ENCODE measurements around the gene ZNF490. TPM values are rescaled to one million over a fixed set of nuclear protein-coding genes. Genes with fewer than 3 reads are reported as not detected.

Gene ZNF490
- total RNA-seq, 1 donor = 8.7 TPM

- H3K4me1 ChIP-seq (ENCODE audit: insufficient read depth, low read length) = peaks cover 12% of the 10 kb centered on the region
- H3K27me3 ChIP-seq (ENCODE audit: insufficient read depth, low read length) = no peaks in the 10 kb centered on the region
- TF ChIP-seq CTCF (IDR thresholded peaks at IDR 0.05; ENCODE audit: extremely low read depth, low read depth, low read length) = no peak
- peak; percentile 78 for DNase-seq (ENCODE audit: insufficient read length, low spot score, missing footprints)
- H3K79me2 ChIP-seq (ENCODE audit: insufficient read depth, low read length) = peaks cover 74% of the 10 kb centered on the region
- no peak overlapping the region for H2AFZ ChIP-seq (ENCODE audit: low read length)
- H3K9me3 ChIP-seq (ENCODE audit: low read depth, low read length) = peaks cover 2% of the 10 kb centered on the region
- peak overlapping the region; percentile 40 for H3K4me3 ChIP-seq (ENCODE audit: insufficient read depth, low read length)
- peak overlapping the region; percentile 45 for H3K4me2 ChIP-seq (ENCODE audit: insufficient read depth, low read length)
- peaks cover 20% of the 10 kb centered on the region for H3K36me3 ChIP-seq (ENCODE audit: insufficient read depth, low read length)
- H4K20me1 ChIP-seq (ENCODE audit: insufficient read depth, low read length) = peaks cover 20% of the 10 kb centered on the region
- peak overlapping the region; percentile 42 for H3K27ac ChIP-seq (ENCODE audit: low read depth, low read length)
Observed at GRCh38 chr19:12544401-12544876, 66.2 kb downstream of the ZNF490 start.

GRCh38 chr19:12543855-12544254, 66.8 kb downstream of the ZNF490 start:
- Histone ChIP-seq H3K79me2 (ENCODE audit: insufficient read depth, low read length) (peaks cover 70% of the 10 kb centered on the region), H4K20me1 (ENCODE audit: insufficient read depth, low read length) (peaks cover 20% of the 10 kb centered on the region), H3K27me3 (ENCODE audit: insufficient read depth, low read length) (no peaks in the 10 kb centered on the region), H3K4me2 (ENCODE audit: insufficient read depth, low read length) (peak overlapping the region; percentile 45), H3K4me3 (ENCODE audit: insufficient read depth, low read length) (no peak overlapping the region), H2AFZ (ENCODE audit: low read length) (no peak overlapping the region), H3K27ac (ENCODE audit: low read depth, low read length) (peak overlapping the region; percentile 42), H3K9me3 (ENCODE audit: low read depth, low read length) (peaks cover 2% of the 10 kb centered on the region), H3K4me1 (ENCODE audit: insufficient read depth, low read length) (peaks cover 12% of the 10 kb centered on the region), H3K36me3 (ENCODE audit: insufficient read depth, low read length) (peaks cover 16% of the 10 kb centered on the region)
- no peak for TF ChIP-seq CTCF (IDR thresholded peaks at IDR 0.05; ENCODE audit: extremely low read depth, low read depth, low read length)
- no peak for DNase-seq (ENCODE audit: insufficient read length, low spot score, missing footprints)

Other genes with a start within 250 kb of the ZNF490 start
- 3.5 and 4.0 TPM in 2 replicates for gene ZNF442, start 245.1 kb downstream of the ZNF490 start, total RNA-seq
- 3.2 and 3.3 TPM in 2 replicates for gene ZNF799, start 209.5 kb downstream of the ZNF490 start, total RNA-seq
- 2.5 and 2.7 TPM in 2 replicates for gene ZNF443, start 169.8 kb downstream of the ZNF490 start, total RNA-seq
- 5.0 and 5.1 TPM in 2 replicates for gene ZNF709, start 126.0 kb downstream of the ZNF490 start, total RNA-seq
- gene ZNF564, start 59.3 kb downstream of the ZNF490 start, total RNA-seq = 7.4 and 9.0 TPM in 2 replicates
- 16.5 and 16.6 TPM in 2 replicates for gene ZNF791, start 107 bp upstream of the ZNF490 start, total RNA-seq
- 35.8 and 43.0 TPM in 2 replicates for gene MAN2B1, start 55.9 kb upstream of the ZNF490 start, total RNA-seq
- 5.0 and 8.0 TPM in 2 replicates for gene WDR83, start 56.0 kb upstream of the ZNF490 start, total RNA-seq
- gene DHPS, start 71.1 kb upstream of the ZNF490 start, total RNA-seq = 50.4 and 52.5 TPM in 2 replicates
- not detected in 2 replicates for gene GNG14, start 77.2 kb upstream of the ZNF490 start, total RNA-seq
- 17.1 and 18.5 TPM in 2 replicates for gene FBXW9, start 85.8 kb upstream of the ZNF490 start, total RNA-seq
- gene TNPO2, start 113.1 kb upstream of the ZNF490 start, total RNA-seq = 36.6 and 39.8 TPM in 2 replicates
- 123 and 136 TPM in 2 replicates for gene TRIR, start 123.9 kb upstream of the ZNF490 start, total RNA-seq
- gene GET3, start 126.7 kb upstream of the ZNF490 start, total RNA-seq = 99.5 and 104 TPM in 2 replicates
- not detected in 2 replicates for gene BEST2, start 141.0 kb upstream of the ZNF490 start, total RNA-seq
- gene HOOK2, start 164.7 kb upstream of the ZNF490 start, total RNA-seq = 16.8 and 21.7 TPM in 2 replicates
- gene JUNB, start 180.7 kb upstream of the ZNF490 start, total RNA-seq = 85.5 and 93.0 TPM in 2 replicates
- 155 and 156 TPM in 2 replicates for gene PRDX2, start 191.0 kb upstream of the ZNF490 start, total RNA-seq
- gene THSD8, start 191.3 kb upstream of the ZNF490 start, total RNA-seq = 0.29 TPM in 1 of 2 replicates, not detected in the other
- 7.6 and 8.3 TPM in 2 replicates for gene RNASEH2A, start 195.8 kb upstream of the ZNF490 start, total RNA-seq
- not detected in 2 replicates for gene RTBDN, start 223.8 kb upstream of the ZNF490 start, total RNA-seq
- gene MAST1, start 227.7 kb upstream of the ZNF490 start, total RNA-seq = 0.29 and 0.72 TPM in 2 replicates

Data from osteoblast (primary cell).